HG03432 (cell line): ENCODE measurements around the gene GOLIM4.

Source experiments
- ATAC-seq: cut with Tn5 transposase; IDR thresholded peaks from one replicate; pipeline ENCODE4 v1.9.1; 2021; ENCODE audit warnings: mild to moderate bottlenecking, moderate library complexity; ENCODE audit not compliant: unreplicated experiment

Gene GOLIM4

GRCh38 chr3:168097381-168097780 lies 1.7 kb upstream of the GOLIM4 start:
- ATAC-seq: no peak

GRCh38 chr3:168096210-168096652 lies 507 bp upstream of the GOLIM4 start:
- peak; percentile 4 for ATAC-seq

- peak; percentile 45 for ATAC-seq
Measured at GRCh38 chr3:168094877-168095610, 680 bp downstream of the GOLIM4 start.

- no peak for ATAC-seq
Measured at GRCh38 chr3:168094580-168094876, 1.2 kb downstream of the GOLIM4 start.

GRCh38 chr3:168093790-168094189 lies 1.9 kb downstream of the GOLIM4 start:
- no peak for ATAC-seq

- ATAC-seq: no peak
Measured at GRCh38 chr3:168093229-168093628, 2.5 kb downstream of the GOLIM4 start.

- ATAC-seq: no peak
Measured at GRCh38 chr3:168091941-168092340, 3.8 kb downstream of the GOLIM4 start.

- ATAC-seq: no peak
Measured at GRCh38 chr3:168091302-168091858, 4.3 kb downstream of the GOLIM4 start.

- ATAC-seq: no peak
Measured at GRCh38 chr3:168090306-168091085, 5.2 kb downstream of the GOLIM4 start.

GRCh38 chr3:168089179-168089771 lies 6.4 kb downstream of the GOLIM4 start:
- ATAC-seq: no peak

- peak; percentile 72 for ATAC-seq
Measured at GRCh38 chr3:168088106-168088720, 7.5 kb downstream of the GOLIM4 start.

- ATAC-seq: no peak
Measured at GRCh38 chr3:168087539-168087938, 8.2 kb downstream of the GOLIM4 start.

GRCh38 chr3:168086541-168087260 lies 9.0 kb downstream of the GOLIM4 start:
- ATAC-seq: no peak

- peak; percentile 69 for ATAC-seq
Measured at GRCh38 chr3:168085491-168086119, 10.1 kb downstream of the GOLIM4 start.

GRCh38 chr3:168083906-168084305 lies 11.8 kb downstream of the GOLIM4 start:
- ATAC-seq: no peak

- no peak for ATAC-seq
Measured at GRCh38 chr3:168081856-168082255, 13.9 kb downstream of the GOLIM4 start.

- no peak for ATAC-seq
Measured at GRCh38 chr3:168081171-168081771, 14.5 kb downstream of the GOLIM4 start.

GRCh38 chr3:168080499-168081170 lies 15.1 kb downstream of the GOLIM4 start:
- ATAC-seq: no peak

- no peak for ATAC-seq
Measured at GRCh38 chr3:168080022-168080421, 15.7 kb downstream of the GOLIM4 start.
